Uterus (tissue), 4 donors: Measurements from ENCODE around the gene ZNF431. TPM values are rescaled to one million over a fixed set of nuclear protein-coding genes. Genes with fewer than 3 reads are reported as not detected.

Experiments
- DNase-seq, 2 donors: peaks; one replicate each; pipeline ENCODE4 v3.0.0-alpha.2; 2019 to 2020
- H3K27ac ChIP-seq, 2 donors: fragments of 200-600 bp; sonication (generic); 1 replicate in 1 of 2; 2 replicates in 1 of 2; pipeline ENCODE4 v1.5.1; 2016 to 2018
- H3K27me3 ChIP-seq, 2 donors: fragments of 200-600 bp; sonication (generic); one replicate each; pipeline ENCODE4 v1.5.1; 2018 to 2019; ENCODE audit warnings: control low read depth in 1 of 2
- H3K36me3 ChIP-seq, 2 donors: fragments of 200-600 bp; sonication (generic); one replicate each; pipeline ENCODE4 v1.5.1; 2019; ENCODE audit warnings: control low read depth in 1 of 2
- H3K4me1 ChIP-seq, 2 donors: fragments of 200-600 bp; sonication (generic); one replicate each; pipeline ENCODE4 v1.5.1; 2018 to 2019; ENCODE audit warnings: control low read depth in 1 of 2
- H3K4me3 ChIP-seq, 2 donors: fragments of 200-600 bp; sonication (generic); 1 replicate in 1 of 2; 2 replicates in 1 of 2; pipeline ENCODE4 v1.5.1; 2018 to 2019; ENCODE audit warnings: mild to moderate bottlenecking in 1 of 2
- H3K9me3 ChIP-seq, 2 donors: fragments of 200-600 bp; sonication (generic); one replicate each; pipeline ENCODE4 v1.5.1; 2019; ENCODE audit warnings: control low read depth in 1 of 2
- CTCF ChIP-seq, 4 experiments: fragments of 200-600 bp in 2 of 4; fragments of 450-650 bp in 2 of 4; sonication (generic) in 2 of 4; IDR thresholded peaks; one replicate each; pipeline ENCODE4 v1.5.1; 2016 to 2019; ENCODE audit warnings: antibody characterized with exemption in 4 of 4, mild to moderate bottlenecking in 2 of 4, moderate library complexity in 1 of 4
- POLR2A ChIP-seq, 2 donors: fragments of 450-650 bp; IDR thresholded peaks; one replicate each; pipeline ENCODE4 v1.6.1; 2016; ENCODE audit warnings: antibody characterized with exemption in 2 of 2, mild to moderate bottlenecking in 1 of 2, moderate library complexity in 1 of 2
- intact Hi-C: fragments of 100-400 bp; cut with DNase I; formaldehyde crosslinking; loops from one replicate; pipeline ENCODE4 v1.15.1; 2023; ENCODE audit warnings: low total_unique reads
- total RNA-seq, 4 donors: library from RNA; depleted of rRNA in 3 of 4; stranded (reverse); fragments of >200 nt in 3 of 4; gene quantifications; one replicate each; pipeline versions ENCODE4 v1.1.0 to v1.2.4, GENCODE V29; 2014 to 2023
- donor health status: DM: yes; HTN: yes; CAD: no.

Gene ZNF431
- total RNA-seq, 4 donors from 2014 or later: 2.1 to 25.2 (median 11.8) TPM

GRCh38 chr19:21101521-21102242 lies 40.2 kb upstream of the ZNF431 start:
- H3K9me3 ChIP-seq: no peaks in the 10 kb centered on the region
- intact Hi-C loops: no loop called here
- H3K4me3 ChIP-seq: no peak overlapping the region
- TF ChIP-seq POLR2A (IDR thresholded peaks at IDR 0.05): no peak
- H3K36me3 ChIP-seq: no peaks in the 10 kb centered on the region
- DNase-seq: no peak
- H3K27me3 ChIP-seq: no peaks in the 10 kb centered on the region
- H3K4me1 ChIP-seq: no peaks in the 10 kb centered on the region
- H3K27ac ChIP-seq: no peak overlapping the region

- Histone ChIP-seq H3K27ac (no peak overlapping the region), H3K4me3 (no peak overlapping the region), H3K9me3 (no peaks in the 10 kb centered on the region), H3K27me3 (no peaks in the 10 kb centered on the region), H3K36me3 (no peaks in the 10 kb centered on the region), H3K4me1 (no peaks in the 10 kb centered on the region)
- intact Hi-C loops: no loop called here
- no peak for DNase-seq
- TF ChIP-seq POLR2A (IDR thresholded peaks at IDR 0.05) (no peak), CTCF (IDR thresholded peaks at IDR 0.05) (no peak)
Observed at GRCh38 chr19:21109116-21109515, 32.7 kb upstream of the ZNF431 start.

- H3K4me3 ChIP-seq: no peak overlapping the region
- no peak for TF ChIP-seq POLR2A (IDR thresholded peaks at IDR 0.05)
- no peak for TF ChIP-seq CTCF (IDR thresholded peaks at IDR 0.05)
- no peaks in the 10 kb centered on the region for H3K4me1 ChIP-seq
- H3K36me3 ChIP-seq: no peaks in the 10 kb centered on the region
- H3K9me3 ChIP-seq: peaks cover 0 to 8% of the 10 kb centered on the region in 2 donors
- no peak for DNase-seq
- H3K27ac ChIP-seq: no peak overlapping the region
- no peaks in the 10 kb centered on the region for H3K27me3 ChIP-seq
- intact Hi-C loops: no loop called here
Observed at GRCh38 chr19:21110183-21110582, 31.7 kb upstream of the ZNF431 start.

- intact Hi-C loops: no loop called here
- TF ChIP-seq CTCF (IDR thresholded peaks at IDR 0.05): no peak
- TF ChIP-seq POLR2A (IDR thresholded peaks at IDR 0.05): no peak
- no peak overlapping the region for H3K27ac ChIP-seq
- H3K36me3 ChIP-seq: no peaks in the 10 kb centered on the region
- H3K27me3 ChIP-seq: no peaks in the 10 kb centered on the region
- peaks cover 0 to 8% of the 10 kb centered on the region in 2 donors for H3K9me3 ChIP-seq
- DNase-seq: no peak
- H3K4me3 ChIP-seq: no peak overlapping the region
- no peaks in the 10 kb centered on the region for H3K4me1 ChIP-seq
Observed at GRCh38 chr19:21115430-21115829, 26.4 kb upstream of the ZNF431 start.

DNA sequence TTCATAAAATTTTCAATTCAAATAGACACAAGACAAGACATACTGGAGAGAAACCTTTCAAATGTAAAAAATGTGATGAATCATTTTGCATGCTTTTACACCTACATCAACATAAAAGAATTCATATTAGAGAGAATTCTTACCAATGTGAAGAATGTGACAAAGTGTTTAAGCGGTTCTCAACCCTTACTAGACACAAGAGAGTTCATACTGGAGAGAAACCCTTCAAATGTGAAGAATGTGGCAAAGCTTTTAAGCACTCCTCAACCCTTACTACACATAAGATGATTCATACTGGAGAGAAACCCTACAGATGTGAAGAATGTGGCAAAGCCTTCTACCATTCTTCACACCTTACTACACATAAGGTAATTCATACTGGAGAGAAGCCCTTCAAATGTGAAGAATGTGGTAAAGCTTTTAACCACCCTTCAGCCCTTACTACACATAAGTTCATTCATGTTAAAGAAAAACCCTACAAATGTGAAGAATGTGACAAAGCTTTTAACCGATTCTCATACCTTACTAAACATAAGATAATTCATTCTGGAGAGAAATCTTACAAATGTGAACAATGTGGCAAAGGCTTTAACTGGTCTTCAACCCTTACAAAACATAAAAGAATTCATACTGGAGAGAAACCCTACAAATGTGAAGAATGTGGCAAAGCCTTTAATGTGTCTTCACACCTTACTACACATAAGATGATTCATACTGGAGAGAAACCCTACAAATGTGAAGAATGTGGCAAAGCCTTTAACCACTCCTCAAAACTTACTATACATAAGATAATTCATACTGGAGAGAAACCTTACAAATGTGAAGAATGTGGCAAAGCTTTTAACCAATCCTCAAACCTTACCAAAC lies 24.6 kb upstream of the ZNF431 start:
- Histone ChIP-seq H3K27me3 (no peaks in the 10 kb centered on the region), H3K36me3 (no peaks in the 10 kb centered on the region), H3K4me3 (no peak overlapping the region), H3K27ac (no peak overlapping the region), H3K4me1 (no peaks in the 10 kb centered on the region), H3K9me3 (peaks cover 0 to 8% of the 10 kb centered on the region in 2 donors)
- no peak for DNase-seq
- intact Hi-C loops: no loop called here
- no peak for TF ChIP-seq CTCF (IDR thresholded peaks at IDR 0.05)
- no peak for TF ChIP-seq POLR2A (IDR thresholded peaks at IDR 0.05)
